SK-N-MC (cell line): ENCODE data around the gene INMT.

Experiments
- EZH2 ChIP-seq: fragments of 200-600 bp; sonication (generic); IDR thresholded peaks from one replicate; pipeline ENCODE4 v1.6.1; 2017; ENCODE audit warnings: antibody characterized with exemption
- POLR2AphosphoS5 ChIP-seq: IDR thresholded peaks from 2 replicates; pipeline ENCODE4 v1.6.1; 2012; ENCODE audit warnings: mild to moderate bottlenecking, low read depth, low read length, borderline replicate concordance

DNA sequence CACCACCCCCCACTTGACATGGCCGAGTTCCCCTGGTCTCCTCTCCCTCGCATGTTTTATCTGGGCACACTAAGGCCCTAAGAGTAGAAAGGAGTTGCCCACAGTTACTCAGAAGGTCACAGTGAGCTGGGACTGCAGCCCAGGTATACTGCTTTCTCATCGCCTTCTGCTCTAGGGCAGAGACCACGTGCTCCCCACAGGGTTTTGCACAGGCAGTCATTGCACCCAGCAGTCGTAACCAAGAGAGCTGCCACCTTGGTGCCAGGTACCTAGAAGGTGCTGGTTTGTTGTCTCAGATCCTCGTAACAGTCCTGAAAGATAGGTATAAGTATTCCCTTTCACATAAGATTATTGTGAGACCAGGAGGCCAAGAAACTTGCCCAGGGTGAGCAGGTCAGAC lies 21.0 kb downstream of the INMT start:
- no peak for TF ChIP-seq EZH2
- TF ChIP-seq POLR2AphosphoS5: no peak
